Panc1 (cell line): Measurements from ENCODE around the gene ANO4. TPM values are rescaled to one million over a fixed set of nuclear protein-coding genes. Genes with fewer than 3 reads are reported as not detected.
"Not testable (repeated sequence)": the region's sequence is repeated elsewhere in the genome, so short reads cannot be mapped to it uniquely, and the experiment has no call there.

Experiments used
- ATAC-seq: fragments of 200-7000 bp; cut with Tn5 transposase; 2 replicates; pipeline ENCODE4 v1.9.1; 2020; ENCODE audit warnings: mild to moderate bottlenecking, moderate library complexity
- BruUV-seq: library from RNA; stranded (reverse); fragments of 400-500 nt; replicated peaks from 2 replicates; lab custom pipeline; 2021; lab: Mats Ljungman, UMichigan
- CTCF ChIA-PET: fragments of 300-600 bp; sonication (Branson Sonifier 250); formaldehyde crosslinking; loops from one replicate; lab custom pipeline; 2022; ENCODE audit warnings: antibody characterized with exemption; lab: Charles Lee
- POLR2A ChIA-PET: fragments of 300-600 bp; sonication (Branson Sonifier 250); formaldehyde crosslinking; loops from one replicate; lab custom pipeline; 2022; ENCODE audit warnings: antibody characterized with exemption; lab: Charles Lee
- DNase-seq: peaks from one replicate; pipeline ENCODE4 v3.0.0-alpha.2; 2010; ENCODE audit warnings: low read depth, low spot score
- H3K27ac ChIP-seq: 2 replicates; pipeline ENCODE4 v1.5.1; 2011; ENCODE audit warnings: mild to moderate bottlenecking, low read length, inconsistent platforms
- H3K27me3 ChIP-seq: fragments of 200-500 bp; sonication (Bioruptor generic); 2 replicates; pipeline ENCODE4 v1.6.0; 2014; ENCODE audit warnings: low read length, inconsistent platforms; ENCODE audit not compliant: control insufficient read depth, insufficient read depth
- H3K36me3 ChIP-seq: fragments of 200-500 bp; sonication (Bioruptor generic); 2 replicates; pipeline ENCODE4 v1.5.1; 2014; ENCODE audit warnings: inconsistent platforms, mild to moderate bottlenecking, low read length, moderate library complexity; ENCODE audit not compliant: control insufficient read depth, insufficient read depth
- H3K4me1 ChIP-seq: 2 replicates; pipeline ENCODE4 v1.5.1; 2011; ENCODE audit warnings: inconsistent platforms, mild to moderate bottlenecking, low read length, moderate library complexity; ENCODE audit not compliant: control insufficient read depth, insufficient read depth
- H3K4me3 ChIP-seq, 2 experiments: 2 replicates each; pipeline ENCODE4 v1.5.1; 2011 to 2012; ENCODE audit warnings: low read depth in 2 of 2, low read length in 2 of 2, mild to moderate bottlenecking in 2 of 2, inconsistent platforms in 1 of 2, moderate library complexity in 1 of 2
- H3K9me3 ChIP-seq: fragments of 200-500 bp; sonication (Bioruptor generic); 2 replicates; pipeline ENCODE4 v1.5.1; 2014; ENCODE audit warnings: low read depth, mild to moderate bottlenecking, inconsistent platforms, low read length, moderate library complexity; ENCODE audit not compliant: control insufficient read depth, insufficient read depth
- POLR2AphosphoS5 ChIP-seq: IDR thresholded peaks from 2 replicates; pipeline ENCODE4 v1.6.1; 2012; ENCODE audit warnings: mild to moderate bottlenecking, low read depth, low read length, moderate library complexity
- SIN3A ChIP-seq: IDR thresholded peaks from 2 replicates; pipeline ENCODE4 v1.6.1; 2012; ENCODE audit warnings: low read depth, mild to moderate bottlenecking, low read length, moderate library complexity, borderline replicate concordance; ENCODE audit not compliant: insufficient read depth
- TCF7L2 ChIP-seq: IDR thresholded peaks from 2 replicates; pipeline ENCODE4 v1.6.1; 2011; ENCODE audit warnings: mild to moderate bottlenecking, low read depth, low read length, inconsistent platforms
- in situ Hi-C: cut with HindIII; loops from 2 replicates; pipeline ENCODE4 v1.10.0; 2016; ENCODE audit warnings: low sequenced_read_pairs, low pct_unique_long_range_greater_than_20kb
- intact Hi-C: fragments of 100-400 bp; cut with micrococcal nuclease; formaldehyde crosslinking; loops from one replicate; pipeline ENCODE4 v1.10.0; 2022; ENCODE audit not compliant: unreplicated experiment
- total RNA-seq: library from RNA; stranded (reverse); gene quantifications from one replicate; pipeline ENCODE4 v1.2.1, GENCODE V29; 2021; ENCODE audit not compliant: unreplicated experiment
- TF ChIP-seq, protein P1 (sequence below), 2 experiments: IDR thresholded peaks; 2 replicates each; pipeline ENCODE4 v1.6.1; 2011 to 2012; ENCODE audit warnings: low read depth in 2 of 2, control low read depth in 1 of 2, low read length in 1 of 2, mild to moderate bottlenecking in 1 of 2, moderate library complexity in 1 of 2; ENCODE audit not compliant: insufficient read depth in 1 of 2
- TF ChIP-seq, protein P2 (sequence below): fragments of 450-650 bp; IDR thresholded peaks from 2 replicates; pipeline ENCODE4 v1.5.1; 2017; ENCODE audit warnings: mild to moderate bottlenecking

The ANO4 gene
- total RNA-seq, 1 experiment from 2014 or later: not detected

DNA sequence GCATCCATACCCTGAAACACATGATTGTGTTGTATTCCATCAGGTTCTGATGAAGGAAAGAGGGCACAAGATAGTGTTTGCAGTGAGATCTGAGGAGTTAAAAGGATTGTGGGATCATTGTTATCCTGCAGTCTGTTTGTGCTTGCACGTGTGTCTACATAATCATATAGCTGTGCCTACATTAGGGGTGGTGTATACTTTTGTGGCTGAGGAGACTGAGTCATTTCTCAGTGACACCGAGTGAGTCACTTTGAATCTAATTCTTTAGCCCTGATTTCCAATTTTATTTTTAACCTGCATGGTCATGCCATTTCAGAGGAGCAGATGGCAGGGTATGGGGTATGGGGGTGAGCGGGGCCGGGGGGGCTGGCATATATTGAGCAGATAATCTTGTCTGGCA, 133.2 kb downstream of the ANO4 start:
- Histone ChIP-seq H3K4me1 (no peaks in the 10 kb centered on the region), H3K4me3 (no peak overlapping the region), H3K27me3 (no peaks in the 10 kb centered on the region), H3K27ac (no peak overlapping the region), H3K9me3 (no peaks in the 10 kb centered on the region), H3K36me3 (no peaks in the 10 kb centered on the region)
- TF ChIP-seq SIN3A (no peak), TCF7L2 (no peak), POLR2AphosphoS5 (no peak)
- TF ChIP-seq, protein P1, sequence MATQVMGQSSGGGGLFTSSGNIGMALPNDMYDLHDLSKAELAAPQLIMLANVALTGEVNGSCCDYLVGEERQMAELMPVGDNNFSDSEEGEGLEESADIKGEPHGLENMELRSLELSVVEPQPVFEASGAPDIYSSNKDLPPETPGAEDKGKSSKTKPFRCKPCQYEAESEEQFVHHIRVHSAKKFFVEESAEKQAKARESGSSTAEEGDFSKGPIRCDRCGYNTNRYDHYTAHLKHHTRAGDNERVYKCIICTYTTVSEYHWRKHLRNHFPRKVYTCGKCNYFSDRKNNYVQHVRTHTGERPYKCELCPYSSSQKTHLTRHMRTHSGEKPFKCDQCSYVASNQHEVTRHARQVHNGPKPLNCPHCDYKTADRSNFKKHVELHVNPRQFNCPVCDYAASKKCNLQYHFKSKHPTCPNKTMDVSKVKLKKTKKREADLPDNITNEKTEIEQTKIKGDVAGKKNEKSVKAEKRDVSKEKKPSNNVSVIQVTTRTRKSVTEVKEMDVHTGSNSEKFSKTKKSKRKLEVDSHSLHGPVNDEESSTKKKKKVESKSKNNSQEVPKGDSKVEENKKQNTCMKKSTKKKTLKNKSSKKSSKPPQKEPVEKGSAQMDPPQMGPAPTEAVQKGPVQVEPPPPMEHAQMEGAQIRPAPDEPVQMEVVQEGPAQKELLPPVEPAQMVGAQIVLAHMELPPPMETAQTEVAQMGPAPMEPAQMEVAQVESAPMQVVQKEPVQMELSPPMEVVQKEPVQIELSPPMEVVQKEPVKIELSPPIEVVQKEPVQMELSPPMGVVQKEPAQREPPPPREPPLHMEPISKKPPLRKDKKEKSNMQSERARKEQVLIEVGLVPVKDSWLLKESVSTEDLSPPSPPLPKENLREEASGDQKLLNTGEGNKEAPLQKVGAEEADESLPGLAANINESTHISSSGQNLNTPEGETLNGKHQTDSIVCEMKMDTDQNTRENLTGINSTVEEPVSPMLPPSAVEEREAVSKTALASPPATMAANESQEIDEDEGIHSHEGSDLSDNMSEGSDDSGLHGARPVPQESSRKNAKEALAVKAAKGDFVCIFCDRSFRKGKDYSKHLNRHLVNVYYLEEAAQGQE (IDR thresholded peaks at IDR 0.05; ENCODE audit: insufficient read depth in 1 of 2, low read depth in 2 of 2, low read length in 1 of 2): no peak
- TF ChIP-seq, protein P2, sequence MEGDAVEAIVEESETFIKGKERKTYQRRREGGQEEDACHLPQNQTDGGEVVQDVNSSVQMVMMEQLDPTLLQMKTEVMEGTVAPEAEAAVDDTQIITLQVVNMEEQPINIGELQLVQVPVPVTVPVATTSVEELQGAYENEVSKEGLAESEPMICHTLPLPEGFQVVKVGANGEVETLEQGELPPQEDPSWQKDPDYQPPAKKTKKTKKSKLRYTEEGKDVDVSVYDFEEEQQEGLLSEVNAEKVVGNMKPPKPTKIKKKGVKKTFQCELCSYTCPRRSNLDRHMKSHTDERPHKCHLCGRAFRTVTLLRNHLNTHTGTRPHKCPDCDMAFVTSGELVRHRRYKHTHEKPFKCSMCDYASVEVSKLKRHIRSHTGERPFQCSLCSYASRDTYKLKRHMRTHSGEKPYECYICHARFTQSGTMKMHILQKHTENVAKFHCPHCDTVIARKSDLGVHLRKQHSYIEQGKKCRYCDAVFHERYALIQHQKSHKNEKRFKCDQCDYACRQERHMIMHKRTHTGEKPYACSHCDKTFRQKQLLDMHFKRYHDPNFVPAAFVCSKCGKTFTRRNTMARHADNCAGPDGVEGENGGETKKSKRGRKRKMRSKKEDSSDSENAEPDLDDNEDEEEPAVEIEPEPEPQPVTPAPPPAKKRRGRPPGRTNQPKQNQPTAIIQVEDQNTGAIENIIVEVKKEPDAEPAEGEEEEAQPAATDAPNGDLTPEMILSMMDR: no peak
- no peak for DNase-seq
- CTCF ChIA-PET: no interaction called here
- ATAC-seq: no peak
- intact Hi-C loops: no loop called here
- POLR2A ChIA-PET: no interaction called here
- in situ Hi-C loops: no loop called here
- BruUV-seq: no TSS peak

DNA sequence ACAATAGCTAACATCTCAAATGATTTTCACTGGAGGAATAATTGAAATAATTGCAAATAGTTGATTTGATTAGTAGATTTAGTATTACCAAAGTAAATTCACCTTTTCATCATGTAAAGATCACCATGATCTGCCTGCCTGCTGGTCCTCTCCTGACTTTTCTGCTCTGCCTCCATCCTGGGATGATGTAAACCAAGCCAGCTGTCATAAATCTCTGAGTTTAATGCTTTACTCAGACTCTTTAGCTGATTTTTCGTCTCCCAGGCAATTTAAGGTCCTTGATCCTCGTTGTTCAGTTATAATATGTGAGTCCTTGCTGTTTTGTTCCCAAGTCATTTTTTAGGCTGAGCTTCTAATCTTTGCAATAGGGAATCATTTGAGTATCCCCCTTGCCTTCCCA, 138.0 kb downstream of the ANO4 start:
- no peaks in the 10 kb centered on the region for H3K36me3 ChIP-seq
- intact Hi-C loops (no loop called here), in situ Hi-C loops (no loop called here)
- no peak for ATAC-seq
- H3K27ac ChIP-seq: no peak overlapping the region
- POLR2A ChIA-PET: no interaction called here
- no peak for DNase-seq
- no peaks in the 10 kb centered on the region for H3K9me3 ChIP-seq
- BruUV-seq: no TSS peak
- CTCF ChIA-PET: no interaction called here
- no peak overlapping the region for H3K4me3 ChIP-seq
- no peaks in the 10 kb centered on the region for H3K4me1 ChIP-seq
- TF ChIP-seq TCF7L2: no peak
- TF ChIP-seq, protein P1 (IDR thresholded peaks at IDR 0.05; ENCODE audit: insufficient read depth in 1 of 2, low read depth in 2 of 2, low read length in 1 of 2): no peak
- TF ChIP-seq SIN3A: no peak
- TF ChIP-seq, protein P2: no peak
- no peak for TF ChIP-seq POLR2AphosphoS5
- no peaks in the 10 kb centered on the region for H3K27me3 ChIP-seq

DNA sequence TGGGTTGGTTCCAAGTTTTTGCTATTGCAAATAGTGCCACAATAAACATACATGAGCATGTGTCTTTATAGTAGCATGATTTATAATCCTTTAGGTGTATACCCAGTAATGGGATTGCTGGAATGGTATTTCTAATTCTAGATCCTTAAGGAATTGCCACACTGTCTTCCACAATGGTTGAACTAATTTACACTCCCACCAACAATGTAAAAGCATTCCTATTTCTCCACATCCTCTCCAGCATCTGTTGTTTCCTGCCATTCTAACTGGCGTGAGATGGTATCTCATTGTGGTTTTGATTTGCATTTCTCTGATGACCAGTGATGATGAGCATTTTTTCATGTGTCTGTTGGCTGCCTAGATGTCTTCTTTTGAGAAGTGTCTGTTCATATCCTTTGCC, 139.0 kb downstream of the ANO4 start:
- POLR2A ChIA-PET, H3K9me3 ChIP-seq, H3K36me3 ChIP-seq, BruUV-seq, DNase-seq, H3K27me3 ChIP-seq, ATAC-seq, CTCF ChIA-PET, in situ Hi-C loops, H3K4me1 ChIP-seq, intact Hi-C loops, H3K4me3 ChIP-seq, H3K27ac ChIP-seq: not testable (repeated sequence)
